Caco-2 (cell line): Measurements from ENCODE around the gene PROM2. TPM values are rescaled to one million over a fixed set of nuclear protein-coding genes. Genes with fewer than 3 reads are reported as not detected.

Experiments used
- BruUV-seq: library from RNA; stranded (reverse); fragments of 400-500 nt; replicated peaks from 2 replicates; lab custom pipeline; 2021; lab: Mats Ljungman, UMichigan
- CTCF ChIA-PET: fragments of 300-600 bp; sonication (Branson Sonifier 250); formaldehyde crosslinking; loops from one replicate; lab custom pipeline; 2022; ENCODE audit warnings: antibody characterized with exemption; lab: Charles Lee
- POLR2A ChIA-PET: fragments of 300-600 bp; sonication (Branson Sonifier 250); formaldehyde crosslinking; loops from one replicate; lab custom pipeline; 2022; ENCODE audit warnings: antibody characterized with exemption; lab: Charles Lee
- DNase-seq, 2 experiments: peaks; one replicate each; pipeline versions ENCODE4 v3.0.0 to v3.0.0-alpha.2; 2020 to 2022
- H3K27me3 ChIP-seq: replicated peaks from 2 replicates; pipeline ENCODE4 v1.6.0; 2011; ENCODE audit warnings: low read length; ENCODE audit not compliant: control insufficient read depth, insufficient read depth
- H3K36me3 ChIP-seq: 2 replicates; pipeline ENCODE4 v1.5.1; 2011; ENCODE audit warnings: low read length; ENCODE audit not compliant: control insufficient read depth, insufficient read depth
- H3K4me1 ChIP-seq: fragments of 250-450 bp; sonication (Bioruptor Pico); 2 replicates; pipeline ENCODE4 v1.5.1; 2020; ENCODE audit warnings: mild to moderate bottlenecking
- H3K4me3 ChIP-seq: 2 replicates; pipeline ENCODE4 v1.5.1; 2011; ENCODE audit warnings: low read depth, mild to moderate bottlenecking, control low read depth, low read length
- H3K9me3 ChIP-seq: fragments of 250-450 bp; sonication (Bioruptor Pico); 2 replicates; pipeline ENCODE4 v1.5.1; 2020; ENCODE audit warnings: mild to moderate bottlenecking, moderate library complexity
- H3K27ac Mint-ChIP-seq: one replicate; pipeline ENCODE4 v1.8.0; 2022; ENCODE audit warnings: mixed read lengths; ENCODE audit not compliant: unreplicated experiment
- H3K27me3 Mint-ChIP-seq: one replicate; pipeline ENCODE4 v1.8.0; 2022; ENCODE audit warnings: mixed read lengths; ENCODE audit not compliant: insufficient read depth, unreplicated experiment
- H3K36me3 Mint-ChIP-seq: one replicate; pipeline ENCODE4 v1.8.0; 2022; ENCODE audit warnings: mild to moderate bottlenecking, mixed read lengths; ENCODE audit not compliant: insufficient read depth, unreplicated experiment
- H3K4me1 Mint-ChIP-seq: one replicate; pipeline ENCODE4 v1.8.0; 2022; ENCODE audit warnings: low read depth, mixed read lengths; ENCODE audit not compliant: unreplicated experiment
- H3K4me3 Mint-ChIP-seq: one replicate; pipeline ENCODE4 v1.8.0; 2022; ENCODE audit warnings: mild to moderate bottlenecking, moderate library complexity, mixed read lengths; ENCODE audit not compliant: unreplicated experiment
- H3K9me3 Mint-ChIP-seq: one replicate; pipeline ENCODE4 v1.8.0; 2022; ENCODE audit warnings: mixed read lengths; ENCODE audit not compliant: unreplicated experiment
- intact Hi-C: fragments of 100-400 bp; cut with micrococcal nuclease; formaldehyde crosslinking; loops from one replicate; pipeline ENCODE4 v1.10.0; 2022; ENCODE audit not compliant: unreplicated experiment
- total RNA-seq: library from RNA; stranded (reverse); gene quantifications from 2 replicates; pipeline ENCODE4 v1.2.3, GENCODE V29; 2022
- TF ChIP-seq, protein P1 (sequence below), 2 experiments: fragments of 200-600 bp in 1 of 2; IDR thresholded peaks; 1 replicate in 1 of 2; 2 replicates in 1 of 2; pipeline versions ENCODE4 v1.5.1 to v1.8.0; 2011 to 2022; ENCODE audit warnings: antibody characterized with exemption in 1 of 2, control low read depth in 1 of 2, inconsistent platforms in 1 of 2, low read depth in 1 of 2, low read length in 1 of 2, mild to moderate bottlenecking in 1 of 2, moderate library complexity in 1 of 2; ENCODE audit not compliant: insufficient read depth in 1 of 2, severe bottlenecking in 1 of 2, unreplicated experiment in 1 of 2

The PROM2 gene
- total RNA-seq, 1 experiment from 2014 or later = 0.82 TPM

DNA sequence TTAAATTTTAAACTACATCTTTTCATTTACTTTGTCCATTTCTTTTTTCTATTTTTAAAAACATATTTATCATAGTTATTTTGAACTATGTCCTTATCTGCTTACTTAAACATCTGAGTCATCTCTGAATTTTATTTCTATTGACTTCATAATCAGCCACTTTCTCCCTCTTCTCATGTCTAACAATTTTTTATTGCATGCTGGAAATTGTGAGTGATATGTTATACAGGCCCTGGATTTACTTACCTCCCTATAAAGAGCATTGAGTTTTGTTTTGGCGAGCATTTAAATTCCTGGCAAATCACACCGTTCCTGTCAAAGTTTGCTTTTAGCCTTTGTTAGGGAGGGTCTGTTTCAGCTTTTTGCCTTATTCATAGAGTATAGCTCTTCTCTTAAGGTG is 62.2 kb downstream of the PROM2 start:
- TF ChIP-seq, protein P1, sequence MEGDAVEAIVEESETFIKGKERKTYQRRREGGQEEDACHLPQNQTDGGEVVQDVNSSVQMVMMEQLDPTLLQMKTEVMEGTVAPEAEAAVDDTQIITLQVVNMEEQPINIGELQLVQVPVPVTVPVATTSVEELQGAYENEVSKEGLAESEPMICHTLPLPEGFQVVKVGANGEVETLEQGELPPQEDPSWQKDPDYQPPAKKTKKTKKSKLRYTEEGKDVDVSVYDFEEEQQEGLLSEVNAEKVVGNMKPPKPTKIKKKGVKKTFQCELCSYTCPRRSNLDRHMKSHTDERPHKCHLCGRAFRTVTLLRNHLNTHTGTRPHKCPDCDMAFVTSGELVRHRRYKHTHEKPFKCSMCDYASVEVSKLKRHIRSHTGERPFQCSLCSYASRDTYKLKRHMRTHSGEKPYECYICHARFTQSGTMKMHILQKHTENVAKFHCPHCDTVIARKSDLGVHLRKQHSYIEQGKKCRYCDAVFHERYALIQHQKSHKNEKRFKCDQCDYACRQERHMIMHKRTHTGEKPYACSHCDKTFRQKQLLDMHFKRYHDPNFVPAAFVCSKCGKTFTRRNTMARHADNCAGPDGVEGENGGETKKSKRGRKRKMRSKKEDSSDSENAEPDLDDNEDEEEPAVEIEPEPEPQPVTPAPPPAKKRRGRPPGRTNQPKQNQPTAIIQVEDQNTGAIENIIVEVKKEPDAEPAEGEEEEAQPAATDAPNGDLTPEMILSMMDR (IDR thresholded peaks at IDR 0.05; ENCODE audit: insufficient read depth in 1 of 2, low read depth in 1 of 2, low read length in 1 of 2, severe bottlenecking in 1 of 2, unreplicated experiment in 1 of 2) = no peak
- Mint-ChIP-seq H3K9me3 (no peaks in the 10 kb centered on the region), H3K27me3 (peaks cover 7% of the 10 kb centered on the region), H3K36me3 (no peaks in the 10 kb centered on the region), H3K4me1 (no peaks in the 10 kb centered on the region), H3K4me3 (no peak overlapping the region), H3K27ac (no peak overlapping the region)
- DNase-seq = no peak
- no peaks in the 10 kb centered on the region for H3K9me3 ChIP-seq
- intact Hi-C loops = no loop called here
- no peaks in the 10 kb centered on the region for H3K4me1 ChIP-seq
- CTCF ChIA-PET = no interaction called here
- H3K4me3 ChIP-seq = no peak overlapping the region
- H3K36me3 ChIP-seq = no peaks in the 10 kb centered on the region
- POLR2A ChIA-PET = no interaction called here
- H3K27me3 ChIP-seq = no peaks in the 10 kb centered on the region
- BruUV-seq = no TSS peak

DNA sequence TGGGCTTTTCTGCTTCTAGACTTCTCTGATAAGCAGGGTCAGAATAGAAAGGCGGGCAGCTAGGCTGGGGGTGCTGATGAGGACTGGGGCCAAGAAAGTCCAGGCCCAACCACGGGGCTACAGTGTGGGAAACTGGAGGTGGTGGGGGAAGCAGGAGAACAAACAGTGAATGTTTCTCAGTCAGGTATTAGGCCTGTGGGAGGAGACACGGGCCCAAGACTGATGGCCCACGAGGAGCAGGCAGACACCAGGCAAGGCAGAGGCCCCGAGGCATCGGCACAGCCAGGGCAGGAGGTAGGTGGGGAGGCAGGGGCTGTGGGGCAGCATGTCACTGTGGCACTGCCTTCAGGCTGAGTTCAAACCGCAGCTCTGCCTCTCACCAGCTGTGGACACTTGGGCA is 63.6 kb downstream of the PROM2 start:
- intact Hi-C loops = no loop called here
- H3K36me3 Mint-ChIP-seq = no peaks in the 10 kb centered on the region
- no peaks in the 10 kb centered on the region for H3K9me3 ChIP-seq
- H3K4me1 Mint-ChIP-seq = no peaks in the 10 kb centered on the region
- H3K4me1 ChIP-seq = no peaks in the 10 kb centered on the region
- no peak overlapping the region for H3K4me3 ChIP-seq
- peaks cover 16% of the 10 kb centered on the region for H3K27me3 Mint-ChIP-seq
- POLR2A ChIA-PET = no interaction called here
- BruUV-seq = no TSS peak
- no peak overlapping the region for H3K27ac Mint-ChIP-seq
- CTCF ChIA-PET = interaction anchor here (0.6 kb wide), 1 partner anchor 371 kb away, joined by 3 read pairs; no protein-coding TSS in a partner anchor
- DNase-seq = no peak
- no peak overlapping the region for H3K4me3 Mint-ChIP-seq
- H3K9me3 Mint-ChIP-seq = no peaks in the 10 kb centered on the region
- no peaks in the 10 kb centered on the region for H3K36me3 ChIP-seq
- TF ChIP-seq, protein P1 (IDR thresholded peaks at IDR 0.05; ENCODE audit: insufficient read depth in 1 of 2, low read depth in 1 of 2, low read length in 1 of 2, severe bottlenecking in 1 of 2, unreplicated experiment in 1 of 2) = no peak
- no peaks in the 10 kb centered on the region for H3K27me3 ChIP-seq

Other genes with a start within 250 kb of the PROM2 start
- gene MAL, start 248.7 kb upstream of the PROM2 start, total RNA-seq = not detected in 2 replicates
- 80.5 and 90.0 TPM in 2 replicates for gene MRPS5, start 152.6 kb upstream of the PROM2 start, total RNA-seq
- 20.0 and 21.9 TPM in 2 replicates for gene ZNF514, start 114.6 kb upstream of the PROM2 start, total RNA-seq
- gene ZNF2, start 108.6 kb upstream of the PROM2 start, total RNA-seq = 3.8 and 4.2 TPM in 2 replicates
- gene ZNF892, start 66.9 kb upstream of the PROM2 start, total RNA-seq = 3.4 and 3.5 TPM in 2 replicates
- gene KCNIP3, start 22.9 kb downstream of the PROM2 start, total RNA-seq = not detected in 2 replicates
- 23.8 and 26.8 TPM in 2 replicates for gene FAHD2A, start 128.3 kb downstream of the PROM2 start, total RNA-seq
- gene TRIM43B, start 210.3 kb downstream of the PROM2 start, total RNA-seq = not detected in 2 replicates